GM18508 (cell line): Measurements from ENCODE around the gene APBA1.

Experiments used
- ATAC-seq: cut with Tn5 transposase; IDR thresholded peaks from one replicate; pipeline ENCODE4 v1.9.1; 2021; ENCODE audit warnings: moderate number of reproducible peaks; ENCODE audit not compliant: insufficient read depth, unreplicated experiment

Gene APBA1

GRCh38 chr9:69385581-69386033, 286.6 kb downstream of the APBA1 start:
- no peak for ATAC-seq

DNA sequence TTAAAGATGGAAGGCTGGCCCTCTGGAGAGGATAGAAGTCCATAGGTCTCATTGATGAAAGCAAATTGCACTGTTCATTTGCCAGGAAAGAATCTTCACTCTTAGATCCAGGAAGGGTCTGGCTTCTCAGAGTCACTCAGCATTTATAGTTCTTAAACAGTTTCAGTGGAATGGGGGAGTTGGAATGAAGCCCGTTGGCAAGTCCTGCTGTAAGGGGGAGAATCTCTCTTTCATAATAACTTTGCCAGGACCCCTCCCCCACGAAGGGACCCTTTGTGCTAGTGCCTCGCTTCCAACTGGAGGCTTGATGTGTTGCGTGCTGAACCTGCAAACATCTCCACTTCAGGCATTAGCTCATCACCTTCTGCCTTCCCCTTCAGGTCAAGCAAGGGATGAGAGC, 290.0 kb downstream of the APBA1 start:
- ATAC-seq = no peak

GRCh38 chr9:69380811-69381210, 291.4 kb downstream of the APBA1 start:
- ATAC-seq = no peak

GRCh38 chr9:69380301-69380700, 291.9 kb downstream of the APBA1 start:
- ATAC-seq = no peak

GRCh38 chr9:69379270-69379982, 292.7 kb downstream of the APBA1 start:
- no peak for ATAC-seq

GRCh38 chr9:69377981-69378380, 294.2 kb downstream of the APBA1 start:
- no peak for ATAC-seq
